GM18507 (cell line): ENCODE measurements around the gene LCN15.
"Not testable (repeated sequence)": the region's sequence is repeated elsewhere in the genome, so short reads cannot be mapped to it uniquely, and the experiment has no call there.

Experiments used
- DNase-seq: peaks from one replicate; pipeline ENCODE4 v3.0.0; 2011; ENCODE audit warnings: low read depth; ENCODE audit not compliant: insufficient read length; ENCODE audit errors: extremely low spot score
- FAIRE-seq: peaks from 2 replicates; lab custom pipeline; 2011; peaks lifted over from hg19 to GRCh38; lab: Jason Lieb, UNC

LCN15 gene, protein sequence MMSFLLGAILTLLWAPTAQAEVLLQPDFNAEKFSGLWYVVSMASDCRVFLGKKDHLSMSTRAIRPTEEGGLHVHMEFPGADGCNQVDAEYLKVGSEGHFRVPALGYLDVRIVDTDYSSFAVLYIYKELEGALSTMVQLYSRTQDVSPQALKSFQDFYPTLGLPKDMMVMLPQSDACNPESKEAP

GRCh38 chr9:136764301-136764891 is at the start of gene LCN15:
Gene LCN15 (minus strand): TSS chr9:136764518. CDS start chr9:136764488, 30 bp downstream.
- FAIRE-seq (no peak), DNase-seq (no peak)

- FAIRE-seq (no peak), DNase-seq (no peak)
These were observed 44.5 kb upstream of the LCN15 start for GRCh38 chr9:136808806-136809158.

GRCh38 chr9:136808075-136808805 is 43.9 kb upstream of the LCN15 start:
- no peak for FAIRE-seq
- no peak for DNase-seq

DNA sequence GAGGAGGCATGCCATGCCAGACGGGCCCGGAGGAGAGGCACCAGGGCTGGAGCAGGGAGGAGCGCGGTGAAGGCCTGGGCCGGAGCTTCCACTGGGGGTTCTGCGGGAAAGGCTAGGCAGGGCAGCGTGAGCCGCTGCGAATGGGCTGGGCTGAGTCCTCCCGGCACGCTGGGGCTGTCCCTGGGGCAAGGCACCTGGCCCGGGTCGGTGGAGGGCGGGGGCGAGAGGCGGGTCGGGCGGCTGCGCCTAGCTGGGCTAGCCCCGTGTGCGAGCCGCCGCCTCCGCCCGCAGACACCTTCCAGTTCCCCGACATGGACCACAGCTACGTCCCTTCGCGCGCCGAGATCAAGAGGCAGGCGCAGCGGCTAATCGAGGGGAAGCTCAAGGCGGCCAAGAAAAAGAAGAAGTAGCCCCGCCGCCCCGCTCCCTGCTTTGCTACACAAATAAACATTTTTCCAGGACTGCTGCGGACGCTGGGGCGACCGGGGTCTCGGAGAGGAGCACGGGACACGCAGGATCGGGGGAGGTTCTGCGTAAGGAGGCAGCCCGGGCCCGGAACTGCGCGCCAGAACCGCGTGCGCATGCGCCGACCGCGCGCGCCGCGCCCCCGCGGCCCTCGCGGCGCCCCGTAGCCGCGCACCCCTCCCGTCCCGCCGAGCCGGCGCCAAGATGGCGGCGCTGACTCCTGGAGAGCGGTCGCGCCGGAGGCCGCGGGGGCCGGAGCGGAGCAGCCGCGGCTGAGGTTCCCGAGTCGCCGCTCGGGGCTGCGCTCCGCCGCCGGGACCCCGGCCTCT is 43.2 kb upstream of the LCN15 start, which contains the start of gene RABL6:
Gene RABL6, plus strand, starts transcription at position 668 of the 794 bp plus-strand sequence. CDS start 249 bp downstream, outside the sequence.
- DNase-seq = peak; percentile 97
- FAIRE-seq = peak; percentile 72

DNA sequence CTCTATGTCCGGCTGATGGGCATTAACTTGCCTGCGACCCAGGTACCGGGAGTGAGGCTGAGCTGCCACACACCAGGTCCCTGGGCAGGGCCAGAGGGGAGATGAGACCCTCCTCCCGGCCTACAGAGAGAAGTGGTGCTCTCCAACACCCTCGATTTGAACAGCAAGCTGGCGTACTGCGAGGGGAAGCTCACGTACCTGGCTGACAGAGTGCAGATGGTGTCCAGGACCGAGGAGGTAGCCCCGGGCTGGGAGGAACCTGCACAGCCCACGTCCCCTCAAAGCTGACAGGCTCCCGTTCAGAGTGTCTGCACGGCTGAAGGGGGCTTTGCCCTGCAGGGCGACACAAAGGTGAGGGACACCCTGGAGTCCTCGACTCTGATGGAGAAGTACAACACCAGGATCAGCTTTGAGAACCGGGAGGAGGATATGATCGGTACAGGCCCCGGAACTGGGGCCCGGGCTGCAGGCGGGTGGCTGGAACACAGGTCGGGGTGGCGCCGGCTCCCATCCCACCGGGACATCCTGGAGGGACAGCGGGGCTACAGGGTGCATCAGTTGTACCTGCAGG is 42.4 kb upstream of the LCN15 start:
- DNase-seq (no peak), FAIRE-seq (no peak)

DNA sequence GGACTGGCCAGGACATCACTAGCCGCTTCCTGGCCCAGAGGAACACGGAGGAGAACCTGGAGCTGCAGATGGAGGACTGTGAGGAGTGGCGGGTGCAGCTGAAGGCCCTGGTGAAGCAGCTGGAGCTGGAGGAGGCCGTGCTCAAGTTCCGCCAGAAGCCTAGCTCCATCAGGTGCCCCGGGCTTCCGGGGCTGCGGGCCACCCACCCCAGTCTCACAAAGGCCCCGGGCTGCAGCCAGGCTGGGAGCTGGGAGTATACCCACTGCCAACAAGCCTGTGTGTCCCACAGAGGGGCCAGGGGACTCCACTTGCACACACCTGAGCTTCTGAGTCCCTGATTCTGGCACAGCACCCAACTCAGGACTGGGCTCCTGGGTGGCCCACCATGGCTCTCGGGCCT is 41.7 kb upstream of the LCN15 start:
- no peak for DNase-seq
- no peak for FAIRE-seq

DNA sequence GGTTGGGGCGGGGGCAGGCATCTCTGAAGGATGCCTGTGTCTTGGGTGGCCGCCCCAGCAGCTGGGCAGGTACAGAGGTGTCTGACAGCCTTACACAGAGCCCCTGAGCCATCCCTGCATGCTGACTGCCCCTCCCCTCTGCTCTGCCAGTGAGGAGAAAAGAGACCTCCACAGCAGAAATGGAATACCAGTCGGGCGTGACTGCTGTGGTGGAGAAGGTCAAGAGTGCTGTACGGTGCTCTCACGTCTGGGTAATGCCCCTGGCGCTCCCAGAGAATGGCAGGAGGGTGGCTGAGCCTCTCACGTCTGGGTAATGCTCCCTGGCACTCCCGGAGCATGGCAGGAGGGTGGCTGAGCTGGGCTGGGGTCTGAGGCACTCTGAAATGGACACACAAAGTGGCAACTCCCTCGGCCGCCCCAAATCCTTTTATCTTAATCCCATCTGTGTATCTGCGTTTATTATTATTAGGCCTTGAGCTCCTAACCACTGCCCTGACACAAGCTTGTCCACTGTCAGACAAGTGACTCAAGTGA is 41.0 kb upstream of the LCN15 start:
- no peak for DNase-seq
- FAIRE-seq = no peak

GRCh38 chr9:136804509-136805206 is 40.3 kb upstream of the LCN15 start:
- FAIRE-seq (no peak), DNase-seq (no peak)

GRCh38 chr9:136803551-136804508 is 39.5 kb upstream of the LCN15 start:
- FAIRE-seq (no peak), DNase-seq (no peak)

DNA sequence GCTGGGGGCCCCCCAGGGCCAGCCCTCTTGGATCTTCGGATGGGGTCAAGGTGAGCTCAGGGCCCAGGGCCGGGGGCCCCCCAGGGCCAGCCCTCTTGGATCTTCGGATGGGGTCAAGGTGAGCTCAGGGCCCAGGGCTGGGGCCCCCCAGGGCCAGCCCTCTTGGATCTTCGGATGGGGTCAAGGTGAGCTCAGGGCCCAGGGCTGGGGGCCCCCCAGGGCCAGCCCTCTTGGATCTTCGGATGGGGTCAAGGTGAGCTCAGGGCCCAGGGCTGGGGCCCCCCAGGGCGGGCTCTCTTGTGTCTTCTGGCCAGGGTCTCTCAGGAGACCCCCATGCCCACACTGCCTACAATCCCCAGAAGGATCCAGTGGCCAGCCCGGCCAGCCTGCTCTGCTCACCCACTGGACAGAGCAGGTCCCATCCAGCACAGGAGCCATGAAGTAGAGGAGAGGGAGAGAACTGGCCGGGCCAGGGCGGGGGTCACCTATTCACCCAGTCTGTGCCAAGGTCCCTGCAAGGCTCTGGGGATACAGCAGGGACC is 38.8 kb upstream of the LCN15 start:
- not testable (repeated sequence) for FAIRE-seq, DNase-seq

DNA sequence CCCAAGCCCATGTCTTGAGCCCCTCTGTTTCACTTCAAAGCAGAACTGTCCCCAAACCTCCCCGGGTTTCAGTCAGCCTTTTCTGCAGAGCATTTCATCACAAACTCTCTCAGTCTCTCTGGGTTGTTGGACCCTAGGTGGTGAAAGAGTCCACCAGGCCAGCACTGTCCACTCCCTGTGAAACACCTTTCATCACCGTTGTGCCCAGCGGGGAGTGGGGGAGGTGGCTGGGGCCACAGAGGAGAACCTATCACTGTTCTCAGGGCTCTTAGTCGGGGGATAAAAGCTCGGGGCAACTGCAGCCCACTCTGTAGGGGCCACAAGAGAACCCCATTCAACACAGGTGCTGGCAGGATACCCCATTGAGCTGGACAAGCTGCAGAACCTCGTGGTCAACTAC is 38.0 kb upstream of the LCN15 start:
- DNase-seq = no peak
- no peak for FAIRE-seq

DNA sequence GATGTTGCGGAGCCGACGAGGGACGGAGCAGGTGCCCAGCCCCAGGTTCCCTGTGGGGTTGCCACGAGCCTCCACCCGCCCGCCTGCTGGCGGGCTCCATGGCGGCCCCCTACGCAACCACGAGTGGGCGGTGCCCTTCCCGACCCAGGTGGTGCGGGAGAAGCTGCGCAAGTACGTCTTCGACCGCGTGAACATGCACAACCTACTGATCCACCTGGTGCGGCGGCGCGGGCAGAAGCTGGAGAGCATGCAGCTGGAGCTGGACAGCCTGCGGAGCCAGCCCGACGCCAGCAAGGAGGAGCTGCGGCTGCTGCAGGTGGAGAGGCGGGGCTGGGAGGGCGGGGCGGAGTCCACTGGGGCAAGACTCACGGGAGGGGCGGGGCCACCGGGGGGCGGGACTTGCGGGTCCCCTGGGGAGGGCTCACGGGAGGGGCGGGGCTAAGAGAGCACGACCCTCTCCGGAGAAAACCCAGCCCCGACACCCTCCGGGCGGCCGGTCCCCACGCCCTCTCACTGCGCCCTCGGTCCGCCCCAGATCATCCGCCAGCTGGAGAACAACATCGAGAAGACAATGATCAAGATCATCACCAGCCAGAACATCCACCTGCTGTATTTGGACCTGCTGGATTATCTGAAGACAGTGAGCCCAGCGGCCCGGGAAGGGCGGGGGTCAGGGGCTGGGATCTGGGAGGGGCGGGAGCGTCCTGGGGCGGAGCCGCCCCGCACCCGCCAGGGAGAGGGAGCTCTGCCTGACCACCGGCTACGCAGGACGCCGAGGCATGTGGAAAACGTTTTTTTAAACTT is 35.7 kb upstream of the LCN15 start:
- peak; percentile 12 for FAIRE-seq
- peak; percentile 77 for DNase-seq

DNA sequence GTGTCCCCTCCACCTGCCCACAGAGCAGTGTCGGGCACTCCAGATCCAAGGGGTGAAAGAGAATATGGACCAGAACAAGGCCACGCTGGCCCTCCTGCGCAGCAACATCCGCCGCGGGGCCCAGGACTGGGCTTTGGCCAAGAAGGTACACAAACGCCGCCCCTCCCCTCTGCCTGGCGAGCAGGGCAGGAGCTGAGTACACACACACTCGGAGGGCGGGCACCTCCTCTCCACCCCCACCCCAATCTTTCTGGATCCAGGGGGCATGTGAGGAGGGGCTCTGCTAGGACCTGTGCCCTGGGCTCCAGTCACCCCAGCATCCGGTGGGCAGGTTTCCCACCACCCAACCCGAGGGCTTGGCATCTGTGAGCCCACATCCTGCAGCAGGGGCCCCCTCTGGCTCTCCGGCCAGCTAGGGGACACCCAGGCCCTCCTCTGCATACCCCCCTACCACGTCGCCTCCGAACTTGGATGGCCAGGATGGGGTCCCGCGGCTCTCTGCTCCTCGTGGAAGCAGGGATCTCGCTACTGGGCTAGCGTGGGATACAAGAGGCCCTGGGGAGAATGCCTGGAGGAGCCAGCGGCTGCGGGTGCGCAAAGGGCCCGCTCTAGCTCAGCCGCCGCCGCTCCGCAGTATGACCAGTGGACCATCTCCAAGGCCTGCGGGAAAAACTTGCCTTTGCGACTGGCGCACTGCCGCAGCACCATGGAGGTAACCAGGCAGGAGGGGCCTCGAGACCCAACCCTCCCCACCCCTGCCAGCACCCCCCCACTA is 34.9 kb upstream of the LCN15 start:
- DNase-seq = no peak
- FAIRE-seq = no peak

GRCh38 chr9:136798708-136799078 is 34.4 kb upstream of the LCN15 start:
- FAIRE-seq (no peak), DNase-seq (no peak)

GRCh38 chr9:136796775-136797347 is 32.5 kb upstream of the LCN15 start:
- not testable (repeated sequence) for FAIRE-seq, DNase-seq

- no peak for FAIRE-seq
- no peak for DNase-seq
These were observed 32.0 kb upstream of the LCN15 start, which contains the start of gene CCDC183 for GRCh38 chr9:136796238-136796774. Gene CCDC183 (plus strand): TSS chr9:136796338. CDS start chr9:136796398, 60 bp downstream.
